SU-DHL-6 (cell line): ENCODE measurements around the gene NPIPA7.
"Not testable (repeated sequence)": the region's sequence is repeated elsewhere in the genome, so short reads cannot be mapped to it uniquely, and the experiment has no call there.

Experiments used
- CTCF ChIP-seq: fragments of 200-600 bp; sonication (generic); IDR thresholded peaks from one replicate; pipeline ENCODE4 v1.5.1; 2017; ENCODE audit warnings: antibody characterized with exemption, mild to moderate bottlenecking, low read length, moderate library complexity; ENCODE audit not compliant: insufficient read depth, poor library complexity, severe bottlenecking
- EZH2phosphoT487 ChIP-seq: fragments of 200-600 bp; sonication (generic), shearing (Covaris generic); conservative IDR thresholded peaks from 2 replicates; pipeline ENCODE4 v1.6.1; 2018; ENCODE audit warnings: mild to moderate bottlenecking, antibody characterized with exemption, low read length, moderate library complexity, mixed read lengths

DNA sequence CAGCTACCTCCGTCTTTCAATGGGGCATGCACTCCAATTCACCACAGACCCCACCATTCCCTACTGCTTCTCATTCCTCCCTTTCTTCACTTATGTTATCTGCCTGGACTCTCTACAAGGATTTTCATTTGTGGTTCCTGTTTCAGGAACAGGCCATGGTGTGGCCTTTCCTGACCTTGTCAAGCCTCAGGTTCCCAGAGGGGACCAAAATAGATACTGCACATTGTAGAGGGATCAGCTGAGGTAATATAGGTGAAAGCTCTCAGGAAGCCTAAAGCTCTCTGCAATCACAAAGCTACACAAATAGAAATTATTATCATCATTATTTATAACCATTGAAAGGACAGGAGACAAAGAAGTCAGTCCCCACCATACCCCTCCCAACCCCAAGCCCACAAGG lies 41.6 kb downstream of the NPIPA7 start:
- TF ChIP-seq CTCF, EZH2phosphoT487: not testable (repeated sequence)
